NB4 (cell line): Measurements from ENCODE around the gene GRAMD1C.

Experiments used
- MYC ChIP-seq: IDR thresholded peaks from 2 replicates; pipeline ENCODE4 v1.6.1; 2011; ENCODE audit warnings: low read depth, low read length
- TF ChIP-seq, protein P1 (sequence below): IDR thresholded peaks from one replicate; pipeline ENCODE4 v1.5.1; 2012; ENCODE audit warnings: low read depth, low read length

- TF ChIP-seq, protein P1, sequence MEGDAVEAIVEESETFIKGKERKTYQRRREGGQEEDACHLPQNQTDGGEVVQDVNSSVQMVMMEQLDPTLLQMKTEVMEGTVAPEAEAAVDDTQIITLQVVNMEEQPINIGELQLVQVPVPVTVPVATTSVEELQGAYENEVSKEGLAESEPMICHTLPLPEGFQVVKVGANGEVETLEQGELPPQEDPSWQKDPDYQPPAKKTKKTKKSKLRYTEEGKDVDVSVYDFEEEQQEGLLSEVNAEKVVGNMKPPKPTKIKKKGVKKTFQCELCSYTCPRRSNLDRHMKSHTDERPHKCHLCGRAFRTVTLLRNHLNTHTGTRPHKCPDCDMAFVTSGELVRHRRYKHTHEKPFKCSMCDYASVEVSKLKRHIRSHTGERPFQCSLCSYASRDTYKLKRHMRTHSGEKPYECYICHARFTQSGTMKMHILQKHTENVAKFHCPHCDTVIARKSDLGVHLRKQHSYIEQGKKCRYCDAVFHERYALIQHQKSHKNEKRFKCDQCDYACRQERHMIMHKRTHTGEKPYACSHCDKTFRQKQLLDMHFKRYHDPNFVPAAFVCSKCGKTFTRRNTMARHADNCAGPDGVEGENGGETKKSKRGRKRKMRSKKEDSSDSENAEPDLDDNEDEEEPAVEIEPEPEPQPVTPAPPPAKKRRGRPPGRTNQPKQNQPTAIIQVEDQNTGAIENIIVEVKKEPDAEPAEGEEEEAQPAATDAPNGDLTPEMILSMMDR = no peak
- TF ChIP-seq MYC = no peak
Observed at GRCh38 chr3:113898892-113899291, 60.3 kb downstream of the GRAMD1C start.
